ENCODE data around the gene MUC4.
"Not testable (repeated sequence)": the region's sequence is repeated elsewhere in the genome, so short reads cannot be mapped to it uniquely, and the experiment has no call there.

Gene MUC4

DNA sequence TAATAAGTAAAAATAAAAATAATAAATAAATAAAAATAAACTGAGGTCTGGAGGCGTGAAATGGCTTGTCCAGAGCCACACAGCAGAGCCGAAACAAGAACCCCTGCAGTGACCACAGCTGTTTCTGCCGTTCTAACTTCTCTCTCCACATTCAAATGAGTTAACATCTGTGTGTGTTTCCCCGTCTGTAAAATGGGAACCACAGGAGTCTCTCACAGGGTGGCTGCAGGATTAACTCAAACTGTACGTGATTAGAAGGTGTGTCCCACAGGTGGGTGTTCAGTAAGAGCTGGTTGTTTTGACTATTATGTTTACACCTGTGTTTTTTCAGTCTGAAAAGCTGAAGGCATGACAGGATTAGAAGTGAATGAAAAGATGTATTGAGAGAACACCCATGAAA is 27.0 kb upstream of the MUC4 start:
- DNase-seq (ENCODE audit: low read depth in 3 of 3) = no peak

DNA sequence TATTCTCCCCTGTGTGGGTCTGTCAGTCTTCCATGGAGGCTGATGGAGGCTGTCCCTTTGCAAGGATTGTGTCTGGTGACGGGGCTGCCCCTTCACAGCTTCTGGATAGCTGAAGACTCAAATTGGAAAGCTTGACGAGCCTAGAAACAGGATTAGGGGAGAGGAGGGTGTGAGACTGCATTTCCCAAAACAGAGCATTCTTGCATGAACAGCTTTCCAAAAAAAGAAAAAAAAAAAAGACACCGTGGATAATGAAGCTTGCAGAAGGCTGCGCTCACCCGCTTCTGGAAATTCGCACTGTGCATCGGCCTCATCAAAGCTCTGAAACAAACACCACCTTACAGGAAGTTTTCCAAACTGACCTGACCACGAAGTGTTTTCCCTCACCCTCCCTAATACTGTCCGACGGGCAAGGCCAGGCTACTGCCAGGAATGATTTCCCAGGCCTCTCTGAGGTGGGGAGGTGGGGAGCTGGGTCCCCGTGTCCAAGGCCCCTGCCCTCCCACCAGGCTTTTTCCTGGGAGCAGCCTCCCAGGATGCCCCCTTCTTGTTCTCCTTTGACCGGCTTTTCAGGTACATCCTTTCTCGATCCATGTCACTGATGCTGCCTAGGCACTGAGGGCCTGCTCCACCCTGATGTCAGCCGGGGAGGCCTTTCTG is 24.9 kb upstream of the MUC4 start:
- DNase-seq (ENCODE audit: low read depth in 3 of 3) = no peak

DNA sequence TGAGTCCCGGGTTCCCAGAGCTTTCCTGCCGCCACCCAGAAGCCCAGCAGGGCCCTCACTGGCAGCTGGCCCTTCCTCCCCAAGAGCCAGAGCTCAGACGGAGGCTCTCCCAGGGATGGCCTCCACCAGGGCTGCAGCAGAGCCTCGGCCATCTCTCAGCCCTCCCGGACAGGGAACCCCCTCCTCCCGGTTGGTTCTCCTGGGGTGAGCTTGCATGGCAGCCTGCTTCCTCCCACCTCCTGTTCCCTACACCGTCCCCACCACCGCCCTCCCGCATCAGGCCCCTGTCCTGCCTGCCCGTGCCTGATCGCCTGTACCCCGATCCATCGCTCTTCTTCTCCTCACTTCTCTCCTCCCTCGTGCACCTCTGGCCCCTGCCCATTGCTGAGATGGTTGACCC is 24.1 kb upstream of the MUC4 start:
- DNase-seq (ENCODE audit: low read depth in 3 of 3) = no peak

DNA sequence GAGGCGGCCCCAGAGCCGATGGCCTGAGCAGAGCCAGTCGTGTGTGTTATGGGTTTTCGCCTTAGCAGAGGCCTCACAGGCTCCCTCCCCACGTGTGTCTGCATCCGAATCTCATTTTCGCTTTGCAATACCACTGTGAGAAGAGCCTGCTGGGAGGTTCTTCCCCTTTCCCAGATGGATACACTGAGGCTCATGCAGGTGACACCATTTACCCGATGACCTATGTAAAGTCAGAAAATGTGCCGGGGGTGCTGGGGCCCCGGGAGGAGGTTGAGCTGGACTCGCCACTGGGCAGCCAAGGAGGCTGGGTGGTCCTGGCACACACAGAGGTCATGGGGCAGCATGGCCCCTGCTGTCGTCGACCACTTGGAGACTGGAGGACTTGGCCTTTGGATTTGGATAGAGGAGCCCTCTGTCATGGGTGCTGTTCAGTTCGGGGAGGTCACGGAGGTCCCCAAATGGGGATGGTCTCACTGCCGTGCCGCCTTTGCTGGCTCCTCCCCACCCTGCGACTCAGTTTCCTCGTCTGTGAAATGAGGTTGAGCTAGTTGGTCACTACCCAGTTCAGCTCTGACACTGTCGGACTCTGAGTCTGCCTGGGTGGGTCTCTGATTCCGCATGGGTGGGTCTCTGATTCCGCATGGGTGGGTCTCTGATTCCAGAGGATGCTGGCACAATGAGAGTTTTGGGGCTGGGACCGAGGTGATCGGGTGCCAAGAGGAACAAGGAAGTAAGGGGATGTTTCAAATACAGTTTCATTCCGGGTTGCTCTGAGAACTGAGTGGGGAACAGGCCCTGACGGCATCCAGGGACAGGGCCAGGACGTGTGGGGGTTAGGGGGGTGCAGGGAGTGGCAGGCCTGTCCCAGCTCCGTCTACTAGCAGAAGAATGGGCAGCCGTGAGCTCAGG is 23.2 kb upstream of the MUC4 start:
- DNase-seq (ENCODE audit: low read depth in 3 of 3) = no peak

DNA sequence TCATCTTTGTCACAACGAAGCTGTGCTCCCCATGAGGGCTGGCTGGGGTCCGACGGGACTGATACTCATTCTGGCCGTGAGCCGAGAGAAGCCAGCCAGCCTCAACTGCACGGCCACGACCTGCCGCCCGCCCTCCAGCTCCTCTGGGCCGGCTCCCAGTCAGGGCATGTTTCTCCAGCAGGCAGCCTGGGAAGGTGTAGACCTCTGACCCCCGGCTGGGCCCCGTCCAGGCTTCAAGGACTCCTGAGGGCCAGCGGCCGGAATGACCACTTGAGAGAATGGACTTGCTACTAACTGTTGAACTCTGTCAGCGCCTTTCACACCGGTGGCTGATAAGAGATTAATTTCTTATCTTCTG is 18.1 kb upstream of the MUC4 start:
- no peak for DNase-seq (ENCODE audit: low read depth in 3 of 3)

DNA sequence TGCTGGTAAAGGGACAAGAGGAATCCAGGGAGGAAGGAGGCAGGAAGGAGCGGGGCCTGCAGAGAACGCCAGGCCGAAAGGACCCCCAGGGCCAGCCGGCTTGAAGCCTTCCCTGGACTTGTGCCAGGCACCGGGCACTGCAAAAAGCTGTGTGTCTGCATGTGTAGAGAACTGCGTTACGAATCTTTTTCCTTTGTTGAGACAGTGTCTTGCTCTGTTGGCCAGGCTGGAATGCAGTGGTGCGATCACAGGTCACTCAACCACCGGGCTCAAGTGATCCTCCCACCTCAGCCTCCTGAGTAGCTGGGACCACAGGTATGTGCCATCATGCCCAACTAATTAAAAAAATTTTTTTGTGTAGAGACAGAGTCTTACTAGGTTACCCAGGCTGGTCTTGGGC is 17.0 kb upstream of the MUC4 start:
- DNase-seq (ENCODE audit: low read depth in 3 of 3) = no peak

DNA sequence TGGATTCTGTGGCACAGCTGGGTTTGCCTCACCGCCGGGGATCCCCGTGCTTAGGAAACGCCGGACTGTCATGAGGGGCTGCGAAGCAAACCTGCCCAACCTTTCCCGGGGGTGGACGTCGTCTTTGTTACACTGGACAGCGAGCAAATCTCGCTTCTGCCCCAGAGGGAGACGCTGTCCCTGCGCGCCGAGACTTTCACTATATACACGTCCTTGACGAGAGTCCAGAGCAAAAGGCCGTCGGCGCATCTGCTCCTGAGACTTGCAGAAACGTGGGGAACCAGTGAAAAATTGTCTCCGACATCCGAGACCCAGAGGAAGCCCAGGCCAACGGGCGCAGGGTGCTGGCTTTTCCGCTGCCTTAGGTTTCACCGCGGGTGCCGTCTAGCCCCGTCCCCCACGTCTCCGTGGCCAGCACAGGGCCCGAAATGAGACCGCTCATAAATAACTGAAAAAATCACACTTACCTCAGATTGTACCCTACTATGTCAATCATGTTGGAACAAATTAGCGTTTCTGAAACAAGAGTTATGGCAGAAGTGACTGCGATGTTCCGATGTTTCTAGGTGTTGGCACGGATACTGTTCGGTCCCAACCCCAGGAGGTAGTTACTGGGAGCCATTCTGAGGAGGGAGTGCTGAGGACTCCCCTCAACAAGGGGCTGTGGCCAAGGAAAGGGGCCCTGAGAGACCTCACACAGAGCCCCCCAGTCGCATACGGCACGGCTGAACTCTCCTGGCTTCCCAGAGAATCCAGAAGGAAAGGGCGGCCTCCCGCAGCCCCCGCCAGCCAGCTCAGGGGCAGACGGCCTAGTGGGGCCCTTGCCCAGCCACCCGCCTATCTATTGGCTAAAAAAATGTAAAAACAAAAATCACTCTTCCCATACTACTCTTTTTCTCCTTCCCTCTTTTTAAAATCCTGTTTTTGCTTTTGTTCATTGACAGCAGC is 14.4 kb upstream of the MUC4 start:
- no peak for DNase-seq (ENCODE audit: low read depth in 3 of 3)

DNA sequence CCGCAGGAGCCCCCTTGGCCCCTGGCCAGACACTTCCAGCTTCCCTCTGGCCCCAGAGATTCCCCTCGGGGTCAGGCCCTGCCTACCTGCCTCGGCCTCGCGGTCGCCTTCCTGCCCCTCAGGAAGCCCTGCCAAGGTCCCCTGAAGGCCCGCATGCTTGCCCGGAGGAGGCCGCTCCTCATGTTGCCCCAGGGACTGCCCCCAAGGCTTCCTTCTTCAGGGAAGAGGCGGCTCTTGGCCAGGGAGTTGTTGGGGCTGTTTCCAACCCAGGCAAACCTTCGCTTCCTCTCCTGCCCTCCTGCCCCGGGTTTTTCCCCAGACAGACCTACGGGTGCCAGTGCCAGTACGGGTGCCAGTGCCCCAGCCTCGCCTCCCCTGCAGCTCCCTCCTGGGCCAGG is 13.5 kb upstream of the MUC4 start:
- DNase-seq (ENCODE audit: low read depth in 3 of 3) = no peak

DNA sequence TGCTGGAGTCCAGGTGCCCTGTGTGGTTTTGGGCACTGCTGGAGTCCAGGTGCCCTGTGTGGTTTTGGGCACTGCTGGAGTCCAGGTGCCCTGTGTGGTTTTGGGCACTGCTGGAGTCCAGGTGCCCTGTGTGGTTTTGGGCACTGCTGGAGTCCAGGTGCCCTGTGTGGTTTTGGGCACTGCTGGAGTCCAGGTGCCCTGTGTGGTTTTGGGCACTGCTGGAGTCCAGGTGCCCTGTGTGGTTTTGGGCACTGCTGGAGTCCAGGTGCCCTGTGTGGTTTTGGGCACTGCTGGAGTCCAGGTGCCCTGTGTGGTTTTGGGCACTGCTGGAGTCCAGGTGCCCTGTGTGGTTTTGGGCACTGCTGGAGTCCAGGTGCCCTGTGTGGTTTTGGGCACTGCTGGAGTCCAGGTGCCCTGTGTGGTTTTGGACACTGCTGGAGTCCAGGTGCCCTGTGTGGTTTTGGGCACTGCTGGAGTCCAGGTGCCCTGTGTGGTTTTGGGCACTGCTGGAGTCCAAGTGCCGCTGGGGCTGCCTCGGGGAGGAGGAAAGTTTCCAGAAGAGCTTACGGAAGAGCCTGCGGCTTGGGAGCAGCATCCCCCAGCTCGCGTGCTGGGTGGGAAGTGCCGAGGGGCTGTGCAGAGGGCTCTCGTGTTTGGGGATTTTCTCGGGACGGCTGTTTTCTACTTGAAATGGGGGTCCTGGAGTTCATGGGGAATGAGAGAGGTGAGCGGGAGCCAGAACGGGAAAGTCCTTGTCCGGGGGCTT is 12.9 kb upstream of the MUC4 start:
- DNase-seq (ENCODE audit: low read depth in 3 of 3) = not testable (repeated sequence)

DNA sequence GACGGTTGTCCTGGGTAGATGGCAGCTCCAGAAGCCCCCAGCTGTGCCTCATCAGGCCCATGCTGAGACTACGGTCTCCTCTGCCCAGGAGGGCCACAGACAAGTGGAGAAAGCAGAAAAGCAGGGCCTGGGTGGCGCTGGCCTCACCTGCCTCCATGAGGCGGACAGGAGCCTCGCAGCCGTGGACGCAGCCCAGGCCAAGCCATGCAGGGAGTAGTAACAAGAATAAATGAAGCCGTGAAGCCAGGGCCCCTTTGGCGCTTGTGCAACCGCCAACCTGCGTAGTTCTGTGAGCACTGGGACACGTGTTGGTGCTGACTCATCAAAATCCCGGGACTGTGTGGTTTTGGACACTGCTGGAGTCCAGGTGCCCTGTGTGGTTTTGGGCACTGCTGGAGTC is 12.3 kb upstream of the MUC4 start:
- no peak for DNase-seq (ENCODE audit: low read depth in 3 of 3)

DNA sequence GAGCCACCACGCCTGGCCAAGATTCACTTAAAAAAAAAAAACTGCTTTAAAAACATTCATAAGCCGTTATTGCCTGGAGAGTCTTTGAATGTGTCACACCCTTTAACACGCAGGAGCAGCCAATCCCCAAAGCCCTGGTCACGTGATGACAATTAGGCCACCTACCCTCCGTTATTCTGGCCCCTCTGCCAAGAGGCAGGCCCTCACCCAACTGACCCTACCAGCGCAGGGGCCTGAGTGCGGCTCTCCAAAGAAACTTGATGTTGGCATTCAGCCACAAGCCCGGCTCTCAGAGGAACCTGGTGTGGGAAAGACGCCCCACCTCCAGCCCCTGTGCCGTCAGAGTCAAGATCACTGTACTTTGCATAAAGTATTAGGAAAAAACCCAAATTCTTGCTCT is 11.6 kb upstream of the MUC4 start:
- DNase-seq (ENCODE audit: low read depth in 3 of 3) = no peak

DNA sequence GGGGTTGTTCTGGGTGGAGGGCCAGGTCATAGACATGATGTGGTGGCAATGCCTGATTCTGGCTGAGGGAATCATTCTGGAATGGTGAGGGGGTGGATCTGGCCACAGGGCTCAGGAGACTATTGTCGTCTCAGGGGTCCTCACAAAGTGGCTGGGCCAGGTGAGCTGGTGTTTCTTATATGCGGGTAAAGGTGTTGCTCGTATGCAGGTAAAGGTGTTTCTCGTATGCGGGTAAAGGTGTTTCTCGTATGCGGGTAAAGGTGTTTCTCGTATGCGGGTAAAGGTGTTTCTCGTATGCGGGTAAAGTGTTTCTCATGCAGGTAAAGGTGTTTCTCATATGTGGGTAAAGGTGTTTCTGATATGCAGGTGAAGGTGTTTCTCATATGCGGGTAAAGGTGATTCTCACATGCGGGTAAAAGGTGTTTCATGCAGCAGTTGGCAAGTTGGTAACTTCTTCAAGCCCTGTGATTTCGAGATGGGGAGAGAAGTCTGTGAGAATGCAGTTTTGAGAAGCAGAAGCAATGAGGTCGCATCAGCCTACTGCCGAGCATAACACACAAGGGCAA is 10.5 kb upstream of the MUC4 start:
- no peak for DNase-seq (ENCODE audit: low read depth in 3 of 3)

DNA sequence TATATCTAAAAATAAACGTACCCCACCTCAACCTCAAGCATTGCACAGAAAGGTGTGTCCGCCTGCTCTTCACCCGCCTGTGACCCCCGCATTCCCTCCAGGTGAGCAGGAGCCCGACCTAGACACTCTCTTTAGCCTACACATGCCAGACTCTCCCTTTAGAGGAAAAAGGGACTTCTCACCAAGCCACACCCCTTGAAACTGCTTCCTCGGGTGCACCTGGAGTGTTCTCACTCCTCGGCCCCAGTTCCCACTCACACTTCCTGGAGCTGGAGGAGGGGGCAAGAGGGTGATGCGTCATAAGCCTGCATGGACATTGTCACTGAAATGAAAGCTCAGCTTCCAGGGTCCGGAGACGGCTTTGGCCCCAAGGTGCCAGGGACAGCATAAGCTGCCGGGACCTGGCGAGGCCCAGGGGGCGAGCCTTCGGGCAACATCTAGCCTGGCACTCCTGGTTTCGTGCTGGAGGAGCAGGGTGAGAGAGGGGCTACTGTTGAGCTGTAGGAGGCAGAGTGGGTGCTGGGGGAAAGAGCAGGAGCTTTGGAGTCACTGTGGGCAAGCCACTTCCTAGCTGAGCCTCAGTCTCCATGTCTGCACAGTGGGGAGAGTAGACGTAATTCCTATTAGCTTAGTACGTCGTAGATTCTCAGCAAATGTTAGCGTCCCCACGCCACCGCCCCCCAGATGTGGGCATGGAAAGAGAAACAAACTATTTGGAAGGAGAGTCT is 9.8 kb upstream of the MUC4 start:
- no peak for DNase-seq (ENCODE audit: low read depth in 3 of 3)

DNA sequence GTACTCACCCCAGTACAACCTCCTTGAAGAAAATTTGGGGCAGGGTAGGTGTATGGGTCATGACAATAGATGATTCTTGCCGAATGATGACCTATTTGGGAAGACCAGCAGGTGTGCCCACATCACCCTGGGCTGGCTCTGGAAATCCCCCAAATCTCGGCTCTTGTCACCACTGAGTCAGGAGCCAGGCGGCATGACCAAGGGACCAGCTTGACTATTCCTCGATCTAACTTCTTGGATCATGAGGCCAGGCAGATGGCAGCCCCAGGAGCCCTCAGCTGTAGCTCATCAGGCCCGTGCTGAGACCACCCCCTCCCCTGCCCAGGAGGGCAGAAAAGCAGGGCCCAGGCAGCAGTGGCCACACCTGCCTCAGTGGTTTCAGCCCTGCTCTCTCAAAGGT is 9.2 kb upstream of the MUC4 start:
- DNase-seq (ENCODE audit: low read depth in 3 of 3) = no peak

DNA sequence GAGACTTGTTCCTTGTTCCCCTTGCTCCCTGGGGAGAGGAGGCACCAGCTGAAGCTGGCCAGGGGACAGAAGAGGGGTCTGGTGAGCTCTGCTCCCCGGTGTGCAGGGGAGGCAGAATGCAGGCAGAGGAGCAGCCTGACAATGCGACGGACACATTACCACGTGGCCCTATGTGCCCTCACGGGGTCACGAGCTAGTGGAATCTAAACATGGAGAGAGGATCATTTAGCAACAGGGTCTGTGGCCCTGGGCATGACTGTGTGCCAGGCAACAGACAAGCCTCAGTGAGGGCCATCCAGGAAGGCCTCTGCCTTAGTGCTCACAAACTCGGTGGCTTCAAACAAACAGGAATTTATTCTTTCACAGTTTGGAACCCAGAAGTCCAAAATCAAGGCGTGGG is 8.5 kb upstream of the MUC4 start:
- no peak for DNase-seq (ENCODE audit: low read depth in 3 of 3)

DNA sequence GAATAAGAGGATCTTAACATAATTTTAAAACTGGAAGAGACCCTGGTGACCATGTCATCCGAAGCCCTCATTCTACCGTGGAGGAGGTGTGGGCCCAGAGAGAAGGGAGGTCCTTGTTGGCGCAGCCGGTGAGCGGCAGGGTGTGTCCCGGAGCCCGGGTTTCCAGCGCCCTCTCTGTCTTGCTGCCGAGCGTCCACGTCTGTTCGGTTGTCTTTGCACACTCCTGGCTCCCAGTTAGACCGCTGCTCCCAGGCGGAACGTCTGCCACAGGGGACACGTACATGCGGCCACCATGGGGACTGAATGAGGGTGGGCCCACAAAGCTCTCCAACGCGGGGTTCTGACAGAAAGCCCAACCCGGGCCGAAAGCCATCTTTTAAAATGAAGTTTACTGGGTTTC is 6.6 kb upstream of the MUC4 start:
- no peak for DNase-seq (ENCODE audit: low read depth in 3 of 3)

DNA sequence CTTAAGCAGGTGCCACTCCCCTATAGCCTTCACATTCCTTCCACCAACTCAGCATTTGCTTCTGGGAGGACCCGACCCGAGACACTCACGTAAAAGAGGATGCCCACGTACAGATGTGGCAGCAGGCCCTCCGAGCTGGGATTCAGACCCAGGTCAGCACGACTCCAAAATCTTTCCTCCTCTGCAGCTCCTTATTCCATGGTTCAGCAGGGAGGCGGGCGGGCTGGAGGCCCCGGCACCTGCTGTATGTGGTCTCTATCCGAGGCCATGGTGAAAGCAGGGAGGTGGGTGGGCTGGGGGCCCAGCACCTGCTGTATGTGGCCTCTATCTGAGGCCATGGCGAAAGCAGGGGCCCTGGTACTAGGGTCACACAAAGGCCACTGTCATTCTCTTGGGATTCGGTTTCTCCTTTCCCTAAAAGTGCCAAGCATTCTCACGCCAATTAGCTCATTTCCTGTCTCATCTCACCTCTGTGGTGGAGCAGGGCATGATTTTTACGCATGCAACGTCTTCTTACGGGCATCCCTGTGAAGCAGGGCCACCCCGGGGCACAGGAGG is 5.9 kb upstream of the MUC4 start:
- no peak for DNase-seq (ENCODE audit: low read depth in 3 of 3)

DNA sequence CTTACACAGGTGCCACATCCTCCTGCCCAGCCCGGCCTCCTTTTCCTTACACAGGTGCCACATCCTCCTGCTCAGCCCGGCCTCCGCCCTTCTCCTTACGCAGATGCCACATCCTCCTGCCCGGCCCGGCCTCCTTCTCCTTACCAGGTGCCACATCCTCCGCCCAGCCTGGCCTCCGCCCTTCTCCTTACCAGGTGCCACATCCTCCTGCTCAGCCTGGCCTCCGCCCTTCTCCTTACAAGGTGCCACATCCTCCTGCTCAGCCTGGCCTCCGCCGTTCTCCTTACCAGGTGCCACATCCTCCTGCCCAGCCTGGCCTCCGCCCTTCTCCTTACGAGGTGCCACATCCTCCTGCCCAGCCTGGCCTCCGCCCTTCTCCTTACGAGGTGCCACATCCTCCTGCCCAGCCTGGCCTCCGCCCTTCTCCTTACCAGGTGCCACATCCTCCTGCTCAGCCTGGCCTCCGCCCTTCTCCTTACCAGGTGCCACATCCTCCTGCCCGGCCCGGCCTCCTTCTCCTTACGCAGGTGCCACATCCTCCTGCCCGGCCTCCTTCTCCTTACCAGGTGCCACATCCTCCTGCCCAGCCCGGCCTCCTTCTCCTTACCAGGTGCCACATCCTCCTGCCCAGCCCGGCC is 4.7 kb upstream of the MUC4 start:
- not testable (repeated sequence) for DNase-seq (ENCODE audit: low read depth in 3 of 3)

DNA sequence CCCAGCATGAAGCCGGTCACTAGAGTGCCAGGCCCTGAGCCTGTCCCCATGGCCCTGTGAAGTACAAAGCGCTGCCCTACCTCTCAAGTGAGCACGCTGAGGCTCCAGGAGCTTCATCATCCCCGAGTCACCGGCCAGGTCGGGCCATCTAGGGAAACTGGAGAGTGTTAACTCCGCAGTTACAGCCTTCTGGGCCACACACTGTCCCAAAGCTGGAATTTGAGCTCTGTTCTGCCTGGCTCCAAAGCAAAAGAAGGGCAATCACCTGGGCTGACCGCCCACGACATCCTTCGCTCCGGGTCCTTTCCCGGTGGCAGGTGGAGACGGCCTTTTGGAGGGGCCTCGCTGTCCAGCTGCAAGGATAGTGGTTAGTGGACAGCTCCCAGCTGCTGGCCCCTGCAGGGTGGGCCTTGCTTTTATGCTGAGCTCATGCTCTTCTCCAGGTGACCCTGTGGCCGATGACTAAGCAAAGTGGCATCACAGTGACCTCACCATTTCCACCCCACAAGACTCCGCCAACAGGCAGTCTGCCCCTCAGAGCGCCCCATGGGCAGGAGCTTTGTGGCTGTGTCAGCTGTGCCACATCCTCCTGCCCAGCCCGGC is 3.5 kb upstream of the MUC4 start:
- no peak for DNase-seq (ENCODE audit: low read depth in 3 of 3)
